ENCODE data around the gene CYGB. TPM values are rescaled to one million over a fixed set of nuclear protein-coding genes. Genes with fewer than 3 reads are reported as not detected.
"Not testable (repeated sequence)": the region's sequence is repeated elsewhere in the genome, so short reads cannot be mapped to it uniquely, and the experiment has no call there.

CYGB gene
- total RNA-seq, 1 donor, result 11.7 TPM

DNA sequence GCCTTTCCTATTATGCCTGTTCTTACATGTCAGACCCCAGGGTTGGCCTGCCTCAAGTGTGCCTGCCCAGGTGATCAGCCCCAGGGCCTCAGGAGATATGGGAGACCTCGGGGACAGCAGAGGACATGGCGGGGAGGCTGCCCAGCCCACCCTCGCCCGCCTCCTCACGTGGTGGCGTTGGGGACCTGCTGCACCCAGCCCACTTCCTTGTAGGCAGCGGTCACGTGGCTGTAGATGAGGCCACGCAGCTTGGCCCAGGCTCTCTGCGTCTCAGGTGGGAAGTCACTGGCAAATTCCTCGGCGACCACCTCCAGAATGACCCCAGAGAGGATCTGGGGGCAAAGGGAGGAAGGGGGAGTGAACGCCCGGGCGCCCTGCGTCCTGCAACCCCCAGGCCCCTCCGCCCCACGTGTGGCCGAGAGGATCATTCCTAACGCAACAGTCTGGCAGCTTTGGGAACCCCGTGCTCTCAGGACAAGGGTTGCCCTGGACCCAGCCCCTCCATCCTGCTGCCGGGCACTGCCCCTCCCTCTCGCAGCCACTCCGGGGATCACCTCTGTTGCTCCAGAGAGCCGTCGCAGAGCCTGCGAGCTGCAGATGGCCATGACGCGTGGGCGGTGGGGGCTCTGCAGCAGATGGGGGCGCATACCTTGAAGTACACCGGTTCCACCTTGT is 6.6 kb downstream of the CYGB start:
- TF ChIP-seq, protein P1, sequence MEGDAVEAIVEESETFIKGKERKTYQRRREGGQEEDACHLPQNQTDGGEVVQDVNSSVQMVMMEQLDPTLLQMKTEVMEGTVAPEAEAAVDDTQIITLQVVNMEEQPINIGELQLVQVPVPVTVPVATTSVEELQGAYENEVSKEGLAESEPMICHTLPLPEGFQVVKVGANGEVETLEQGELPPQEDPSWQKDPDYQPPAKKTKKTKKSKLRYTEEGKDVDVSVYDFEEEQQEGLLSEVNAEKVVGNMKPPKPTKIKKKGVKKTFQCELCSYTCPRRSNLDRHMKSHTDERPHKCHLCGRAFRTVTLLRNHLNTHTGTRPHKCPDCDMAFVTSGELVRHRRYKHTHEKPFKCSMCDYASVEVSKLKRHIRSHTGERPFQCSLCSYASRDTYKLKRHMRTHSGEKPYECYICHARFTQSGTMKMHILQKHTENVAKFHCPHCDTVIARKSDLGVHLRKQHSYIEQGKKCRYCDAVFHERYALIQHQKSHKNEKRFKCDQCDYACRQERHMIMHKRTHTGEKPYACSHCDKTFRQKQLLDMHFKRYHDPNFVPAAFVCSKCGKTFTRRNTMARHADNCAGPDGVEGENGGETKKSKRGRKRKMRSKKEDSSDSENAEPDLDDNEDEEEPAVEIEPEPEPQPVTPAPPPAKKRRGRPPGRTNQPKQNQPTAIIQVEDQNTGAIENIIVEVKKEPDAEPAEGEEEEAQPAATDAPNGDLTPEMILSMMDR (IDR thresholded peaks at IDR 0.05; ENCODE audit: insufficient read depth, low read depth, low read length), result no peak
- H3K4me3 ChIP-seq (ENCODE audit: low read depth, low read length), result no peak overlapping the region
- DNase-seq (ENCODE audit: low read depth), result no peak

DNA sequence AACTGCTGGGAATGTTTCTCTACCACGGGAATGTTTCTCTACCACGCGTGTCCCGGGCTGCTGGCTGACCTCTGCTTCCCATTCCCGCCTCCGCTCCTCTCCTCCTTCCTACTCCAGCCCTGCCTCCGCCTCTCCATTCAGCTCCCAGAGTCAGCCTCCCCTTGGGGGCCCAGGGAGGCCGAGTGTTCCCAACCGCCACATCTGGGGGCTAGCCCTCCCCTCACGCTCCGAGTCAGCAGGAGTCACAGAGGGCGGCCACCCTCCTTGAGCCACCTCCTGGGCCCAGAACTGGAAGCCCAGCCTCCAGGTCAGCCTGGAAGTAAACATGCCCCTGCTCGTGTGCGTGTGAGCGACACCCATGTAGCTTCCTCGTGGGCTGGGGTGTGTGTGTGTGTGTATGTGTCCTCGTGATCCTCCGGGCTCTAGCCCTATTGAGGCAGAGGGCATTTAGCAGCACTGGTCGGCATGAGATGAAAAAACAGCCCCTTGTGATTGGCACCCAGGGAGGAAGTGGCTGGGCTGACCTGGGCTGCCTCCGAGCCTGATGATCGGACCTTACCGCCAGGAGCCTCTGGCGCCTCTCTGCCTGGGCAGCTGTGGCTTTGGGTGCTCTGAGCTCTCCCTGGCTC is 7.3 kb downstream of the CYGB start:
- peak; percentile 92 for DNase-seq (ENCODE audit: low read depth)
- no peak overlapping the region for H3K4me3 ChIP-seq (ENCODE audit: low read depth, low read length)

DNA sequence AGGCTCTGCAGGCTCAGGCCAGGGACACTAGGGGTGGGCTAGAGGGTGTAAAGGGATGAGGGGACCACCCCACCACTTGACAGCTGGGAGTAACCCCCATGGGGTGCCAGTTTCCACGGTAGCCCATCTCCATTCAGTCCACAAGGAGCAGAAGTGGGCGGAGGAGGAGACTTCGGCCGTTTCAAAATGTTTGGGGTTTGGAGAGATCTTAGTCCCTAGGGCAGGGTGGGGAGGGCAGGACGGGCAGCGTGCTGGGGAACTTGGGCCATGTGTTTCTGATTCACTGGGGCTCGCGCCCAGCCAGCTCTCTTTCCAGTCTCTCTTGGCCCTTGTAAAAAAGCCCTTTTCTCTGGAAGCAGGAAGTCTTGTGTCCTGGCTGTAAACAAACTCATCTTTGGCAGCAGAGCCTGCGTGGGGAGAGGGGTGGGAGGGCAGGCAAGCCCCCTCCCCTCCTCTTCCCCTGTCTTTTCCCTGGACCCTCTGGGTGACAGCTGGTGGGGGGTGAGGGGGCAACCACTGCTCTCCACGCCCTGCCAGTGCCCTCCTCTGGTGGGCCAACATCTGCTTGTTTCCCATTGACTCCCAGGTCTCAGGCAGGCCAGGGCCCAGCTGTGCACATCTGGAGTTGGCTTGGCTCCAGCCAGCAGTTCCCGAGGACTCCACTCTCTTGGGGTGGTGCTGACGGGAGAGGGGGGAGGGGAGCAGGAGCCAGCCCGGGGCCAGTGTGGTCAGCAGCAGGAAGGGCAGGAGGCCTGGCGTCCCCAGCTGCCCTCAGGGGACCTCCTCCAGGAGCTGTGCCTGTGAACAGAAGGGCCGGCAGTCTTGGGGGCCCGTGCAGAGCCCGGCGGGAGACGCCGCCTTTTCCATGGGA is 8.1 kb downstream of the CYGB start:
- TF ChIP-seq, protein P1 (IDR thresholded peaks at IDR 0.05; ENCODE audit: insufficient read depth, low read depth, low read length), result no peak
- DNase-seq (ENCODE audit: low read depth), result peak; percentile 98
- H3K4me3 ChIP-seq (ENCODE audit: low read depth, low read length), result peak overlapping the region; percentile 9

More for the DNA sequence above, 7.3 kb downstream of the CYGB start:
- TF ChIP-seq, protein P1 (IDR thresholded peaks at IDR 0.05; ENCODE audit: insufficient read depth, low read depth, low read length), result no peak

DNA sequence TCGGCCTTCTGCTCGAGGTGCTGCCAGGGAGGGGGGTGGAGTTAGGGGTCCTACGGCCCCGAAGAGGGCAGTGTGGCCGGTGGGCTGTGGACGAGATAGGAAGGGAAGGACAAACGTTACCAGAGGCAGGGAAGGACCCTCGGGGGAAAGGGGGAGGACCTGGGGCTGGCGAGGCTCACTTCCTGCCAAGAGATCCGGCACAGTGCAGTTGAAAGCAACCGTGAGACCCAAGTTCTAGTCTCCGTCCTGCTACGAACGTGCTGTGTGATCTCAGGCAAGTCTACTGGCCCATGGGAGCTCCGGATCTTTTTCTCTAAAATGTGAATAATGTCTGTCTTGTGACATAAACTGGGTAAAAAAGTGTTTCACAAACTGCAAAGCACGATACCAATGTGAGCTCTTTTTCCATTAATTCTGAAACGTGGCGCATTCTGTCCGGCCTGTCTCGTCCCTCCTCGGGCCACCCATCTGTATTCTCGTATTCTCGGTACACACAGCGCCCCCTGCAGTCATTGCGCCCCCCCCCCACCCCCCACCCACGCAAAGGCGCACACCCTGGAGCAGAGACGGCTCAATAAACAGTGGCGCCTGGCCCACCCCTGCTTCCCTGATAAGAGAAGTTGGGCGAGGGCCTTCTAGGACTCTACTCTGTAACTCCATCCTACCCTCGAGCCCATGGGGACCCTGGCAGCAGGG is 8.8 kb downstream of the CYGB start:
- TF ChIP-seq, protein P1 (IDR thresholded peaks at IDR 0.05; ENCODE audit: insufficient read depth, low read depth, low read length), result peak; percentile 12
- DNase-seq (ENCODE audit: low read depth), result peak; percentile 81
- H3K4me3 ChIP-seq (ENCODE audit: low read depth, low read length), result peak overlapping the region; percentile 32

DNA sequence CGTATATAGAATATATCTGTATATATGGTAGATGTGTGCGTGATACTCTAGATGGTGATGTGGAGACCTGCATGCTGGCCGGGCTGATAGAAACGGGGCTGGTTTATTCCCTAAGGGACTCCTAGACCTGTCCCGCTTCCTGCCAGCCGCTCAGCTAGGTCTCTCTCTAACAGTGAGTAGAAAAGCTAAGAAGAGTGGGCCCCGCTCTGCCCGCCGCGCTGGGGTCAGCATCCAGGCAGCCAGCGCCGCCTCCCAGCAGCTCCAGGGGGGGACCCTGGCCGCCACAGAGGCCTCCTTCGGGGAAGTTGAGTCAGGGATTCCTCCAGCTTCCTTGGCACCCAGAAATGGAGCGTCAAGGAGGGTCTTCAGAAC is 9.4 kb downstream of the CYGB start:
- DNase-seq (ENCODE audit: low read depth), result no peak
- peak overlapping the region; percentile 32 for H3K4me3 ChIP-seq (ENCODE audit: low read depth, low read length)
- TF ChIP-seq, protein P1 (IDR thresholded peaks at IDR 0.05; ENCODE audit: insufficient read depth, low read depth, low read length), result no peak

DNA sequence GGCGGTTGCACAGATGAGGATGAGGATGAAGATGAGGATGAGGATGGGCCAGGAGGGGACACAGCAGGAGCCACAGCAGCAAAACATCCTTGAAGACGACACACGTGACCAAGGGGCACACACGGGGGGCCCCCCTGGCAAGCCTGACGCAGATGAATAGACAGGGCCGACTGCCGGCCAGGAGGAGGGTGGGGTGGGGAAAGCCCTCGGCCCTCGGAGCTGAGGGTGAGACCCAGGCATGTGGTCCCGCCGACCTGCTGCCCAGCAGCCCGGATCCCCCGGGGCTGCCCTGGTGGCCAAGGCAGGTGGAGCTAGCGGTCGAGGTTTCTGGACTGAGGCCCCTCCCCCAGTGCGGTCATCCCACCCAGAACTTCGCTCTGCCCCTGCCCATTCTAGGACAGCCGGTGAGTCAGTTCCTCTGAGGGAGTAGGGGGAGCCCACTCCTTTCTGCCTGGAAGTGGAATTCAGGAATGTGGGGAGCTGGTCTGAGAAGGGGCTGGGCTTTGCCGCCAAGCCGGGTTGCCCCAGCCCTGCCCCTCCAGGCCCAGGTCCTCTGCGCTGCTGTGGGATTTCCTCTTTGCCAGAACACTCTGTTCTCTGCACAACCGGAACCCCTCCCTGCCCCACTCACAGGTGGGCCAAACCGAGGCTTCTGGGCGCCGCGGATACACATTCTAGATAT is 9.9 kb downstream of the CYGB start:
- DNase-seq (ENCODE audit: low read depth), result peak; percentile 96
- H3K4me3 ChIP-seq (ENCODE audit: low read depth, low read length), result no peak overlapping the region
- TF ChIP-seq, protein P1 (IDR thresholded peaks at IDR 0.05; ENCODE audit: insufficient read depth, low read depth, low read length), result peak; percentile 36

DNA sequence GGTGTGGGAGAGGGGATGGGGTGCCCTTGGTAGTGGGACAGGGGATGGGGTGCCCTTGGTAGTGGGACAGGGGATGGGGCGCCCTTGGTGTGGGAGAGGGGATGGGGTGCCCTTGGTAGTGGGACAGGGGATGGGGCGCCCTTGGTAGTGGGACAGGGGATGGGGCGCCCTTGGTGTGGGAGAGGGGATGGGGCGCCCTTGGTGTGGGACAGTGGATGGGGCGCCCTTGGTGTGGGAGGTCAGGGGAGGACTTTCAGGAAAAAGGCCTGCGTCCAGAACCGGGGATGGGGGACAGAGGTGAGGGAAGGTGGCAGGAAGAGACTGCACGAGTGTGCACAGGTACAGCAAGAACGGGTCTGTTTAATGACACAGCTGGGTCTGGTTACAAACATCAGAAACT is 10.5 kb downstream of the CYGB start:
- H3K4me3 ChIP-seq (ENCODE audit: low read depth, low read length); DNase-seq (ENCODE audit: low read depth): not testable (repeated sequence)

DNA sequence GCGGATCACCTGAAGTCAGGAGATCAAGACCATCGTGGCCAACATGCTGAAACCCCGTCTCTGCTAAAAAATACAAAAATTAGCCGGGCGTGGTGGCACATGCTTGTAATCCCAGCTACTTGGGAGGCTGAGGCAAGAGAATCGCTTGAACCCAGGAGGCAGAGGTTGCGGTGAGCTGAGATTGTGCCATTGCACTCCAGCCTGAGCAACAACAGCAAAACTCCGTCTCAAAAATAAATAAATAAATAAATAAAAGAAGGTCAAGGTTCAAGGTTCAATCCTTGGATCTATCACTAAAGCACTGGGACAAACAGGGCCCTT is 12.0 kb downstream of the CYGB start:
- not testable (repeated sequence) for DNase-seq (ENCODE audit: low read depth); H3K4me3 ChIP-seq (ENCODE audit: low read depth, low read length)

All from fibroblast of villous mesenchyme (primary cell).